Embryonic facial prominence (tissue), 1 donor: Measurements from ENCODE around the gene CLPTM1.
"Not testable (repeated sequence)": the region's sequence is repeated elsewhere in the genome, so short reads cannot be mapped to it uniquely, and the experiment has no call there.

Source experiments
- DNase-seq: peaks from one replicate; pipeline ENCODE4 v3.0.0-alpha.2; 2016; ENCODE audit errors: extremely low spot score

CLPTM1 gene

DNA sequence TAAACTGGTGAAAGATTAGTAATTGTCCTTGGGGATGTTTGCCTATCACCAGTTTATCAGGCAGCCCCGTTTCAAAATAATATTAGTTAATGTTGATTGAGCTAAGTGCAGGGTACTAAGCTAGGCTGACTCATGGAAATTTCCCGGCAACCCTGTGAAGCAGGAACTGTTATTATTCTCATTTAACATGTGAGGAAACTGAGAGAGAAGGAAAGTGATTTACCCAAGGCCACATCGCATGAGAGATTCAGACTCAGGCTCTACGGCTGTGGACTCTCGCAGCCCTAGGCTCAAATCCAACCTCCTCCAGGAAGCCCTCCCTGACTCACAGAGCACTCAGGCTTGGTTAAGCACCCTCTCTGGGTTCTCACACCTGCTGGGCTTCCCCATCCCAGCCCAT is 19.7 kb downstream of the CLPTM1 start:
- DNase-seq, result no peak

DNA sequence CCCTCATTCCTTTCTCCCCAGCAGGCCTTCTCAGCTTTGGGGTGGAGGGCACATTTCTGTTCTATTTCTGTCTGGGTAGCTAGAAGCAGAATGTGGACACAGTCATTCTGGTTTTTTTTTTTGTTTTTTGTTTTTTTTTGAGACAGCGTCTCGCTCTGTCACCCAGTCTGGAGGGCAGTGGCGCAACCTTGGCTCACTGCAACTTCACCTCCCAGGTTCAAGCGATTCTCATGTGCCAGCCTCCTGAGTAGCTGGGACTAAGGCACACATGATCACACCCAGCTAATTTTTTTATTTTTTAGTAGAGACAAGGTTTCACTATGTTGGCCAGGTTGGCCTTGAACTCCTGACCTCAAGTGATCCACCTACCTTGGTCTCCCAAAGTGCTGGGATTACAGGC is 20.3 kb downstream of the CLPTM1 start:
- no peak for DNase-seq

DNA sequence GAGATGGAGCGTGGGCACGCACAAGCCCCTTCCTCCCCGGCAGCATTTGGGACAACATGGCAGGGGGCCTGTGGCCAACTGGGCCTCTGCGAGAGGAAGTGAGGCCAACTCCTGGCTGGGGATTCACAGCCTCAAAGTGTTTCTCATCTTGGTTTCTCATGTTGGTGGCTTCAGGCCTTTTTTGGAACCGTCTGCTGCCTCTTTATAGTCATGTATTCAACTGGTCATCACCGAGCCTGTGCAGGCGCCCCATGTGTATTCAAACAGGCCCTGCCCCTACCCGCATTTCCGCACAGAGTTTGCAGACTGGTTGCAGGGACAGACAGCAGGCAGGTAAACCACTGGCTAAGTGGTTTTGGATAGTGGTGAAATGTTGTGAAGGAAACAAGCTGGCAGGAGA is 28.8 kb downstream of the CLPTM1 start:
- DNase-seq, result no peak

DNA sequence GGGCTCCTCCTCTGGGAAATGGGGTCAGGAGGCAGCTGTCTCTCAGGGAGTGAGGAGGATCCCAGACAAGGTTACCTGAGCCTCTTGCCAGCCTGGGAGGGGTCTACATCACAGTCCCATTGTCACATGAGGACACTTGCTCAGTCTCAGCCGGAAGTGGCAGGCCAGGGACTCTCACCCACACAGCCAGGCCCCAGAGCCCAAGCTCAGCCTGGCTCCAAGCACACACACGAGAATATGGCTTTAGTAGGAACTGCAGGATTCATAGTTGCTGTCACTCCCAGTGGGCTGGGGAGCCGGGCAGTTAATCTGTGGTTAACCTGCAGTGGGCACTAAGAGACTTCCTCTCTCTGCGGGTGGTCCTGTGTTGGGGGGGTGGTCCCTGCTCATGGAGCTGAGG is 30.3 kb downstream of the CLPTM1 start:
- no peak for DNase-seq

DNA sequence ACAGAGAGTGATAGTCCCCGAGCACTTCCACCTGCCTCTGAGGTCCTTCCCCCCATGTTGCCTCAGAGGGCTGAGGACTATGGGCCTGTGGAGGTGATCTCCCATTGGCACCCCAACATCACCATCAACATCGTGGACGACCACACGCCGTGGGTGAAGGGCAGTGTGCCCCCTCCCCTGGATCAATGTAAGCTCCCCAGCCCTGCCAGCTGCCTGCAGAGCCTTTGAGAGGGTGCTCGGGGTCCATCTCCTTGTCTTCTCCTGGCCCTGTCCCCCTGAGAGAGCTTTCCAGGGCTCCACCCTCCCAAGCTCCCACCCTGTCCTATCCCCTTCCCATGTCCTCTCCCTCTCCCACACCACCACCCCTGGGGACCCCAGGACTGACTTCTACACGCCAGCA is 31.2 kb downstream of the CLPTM1 start:
- no peak for DNase-seq

DNA sequence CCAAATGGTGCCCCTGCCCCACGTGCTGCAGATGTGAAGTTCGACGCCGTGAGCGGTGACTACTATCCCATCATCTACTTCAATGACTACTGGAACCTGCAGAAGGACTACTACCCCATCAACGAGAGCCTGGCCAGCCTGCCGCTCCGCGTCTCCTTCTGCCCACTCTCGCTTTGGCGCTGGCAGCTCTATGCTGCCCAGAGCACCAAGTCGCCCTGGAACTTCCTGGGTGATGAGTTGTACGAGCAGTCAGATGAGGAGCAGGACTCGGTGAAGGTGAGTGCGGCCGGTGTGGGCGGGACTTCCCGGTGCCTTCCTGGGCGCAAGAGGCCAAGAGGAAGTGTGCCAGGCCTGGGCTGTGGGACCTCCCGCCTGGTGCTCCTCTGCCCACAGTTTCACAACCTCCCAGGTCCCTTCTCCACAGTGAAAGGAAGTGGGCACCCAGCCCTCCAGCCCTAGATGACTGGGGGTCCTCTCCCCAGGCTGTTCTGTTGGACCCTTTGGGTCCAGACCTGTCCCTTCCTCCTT is 32.0 kb downstream of the CLPTM1 start:
- no peak for DNase-seq

DNA sequence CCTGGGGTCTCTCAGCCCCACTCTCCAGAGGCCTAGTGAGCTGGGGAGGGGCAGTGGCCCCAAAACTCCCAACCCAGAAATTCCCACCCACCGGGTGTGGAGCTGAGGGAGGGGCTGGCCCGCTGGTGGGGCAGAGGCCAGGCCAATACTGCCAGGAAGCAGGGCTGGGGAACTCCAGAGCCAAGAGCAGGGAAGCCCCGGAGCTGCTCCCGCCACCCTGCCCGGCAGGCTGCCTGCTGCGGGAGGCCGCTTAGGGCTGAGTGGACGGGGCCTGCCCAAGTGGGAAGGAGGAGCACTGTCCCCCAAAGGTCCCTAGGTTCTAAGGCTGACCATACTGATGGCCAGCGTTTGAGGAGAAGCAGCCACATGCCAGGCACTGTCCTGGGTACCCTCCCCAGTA is 33.1 kb downstream of the CLPTM1 start:
- DNase-seq, result no peak

DNA sequence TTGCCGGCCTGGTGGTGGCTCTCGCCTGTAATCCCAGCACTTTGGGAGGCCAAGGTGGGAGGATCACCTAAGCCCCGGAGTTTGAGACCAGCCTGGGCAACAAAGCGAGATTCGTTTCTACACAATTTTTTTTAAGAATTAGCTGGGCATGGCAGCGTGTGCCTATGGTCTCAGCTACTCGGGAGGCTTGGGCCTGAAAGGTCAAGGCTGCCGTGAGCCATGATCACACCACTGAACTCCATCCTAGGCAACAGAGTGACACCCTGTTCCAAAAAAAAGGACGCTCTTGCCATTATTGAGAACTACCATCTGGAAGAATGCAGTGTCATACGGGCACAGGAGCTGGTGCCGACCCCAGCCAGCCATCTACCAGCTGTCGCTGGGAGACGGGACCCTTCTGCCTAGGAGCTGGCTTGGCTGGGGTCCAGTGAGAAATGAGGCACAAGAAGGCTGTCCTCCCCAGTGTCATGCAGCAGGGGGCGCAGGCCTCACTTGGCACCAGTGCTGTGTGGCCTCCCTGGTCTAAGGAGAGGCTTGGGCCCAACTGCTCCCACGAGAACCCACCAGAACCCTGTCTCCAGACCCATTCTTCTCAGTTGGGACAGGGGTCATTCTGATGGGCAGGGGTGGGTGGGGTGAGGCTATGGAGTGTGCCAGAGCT is 33.8 kb downstream of the CLPTM1 start:
- no peak for DNase-seq

DNA sequence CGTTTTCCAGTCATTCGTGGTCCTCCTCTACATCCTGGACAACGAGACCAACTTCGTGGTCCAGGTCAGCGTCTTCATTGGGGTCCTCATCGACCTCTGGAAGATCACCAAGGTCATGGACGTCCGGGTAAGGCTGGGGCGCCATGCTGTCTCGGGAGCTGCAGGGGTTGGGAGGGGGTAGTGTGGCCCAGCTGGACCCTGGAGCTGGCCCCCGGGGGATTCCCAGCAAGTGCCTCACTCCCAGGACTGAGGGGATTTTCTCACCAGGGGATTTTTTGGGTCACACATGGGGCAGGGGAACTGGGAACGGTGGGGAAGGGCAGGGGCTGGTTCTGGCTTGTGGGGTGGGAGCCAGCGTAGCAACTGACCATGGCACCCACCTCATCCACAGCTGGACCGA is 35.3 kb downstream of the CLPTM1 start:
- no peak for DNase-seq

DNA sequence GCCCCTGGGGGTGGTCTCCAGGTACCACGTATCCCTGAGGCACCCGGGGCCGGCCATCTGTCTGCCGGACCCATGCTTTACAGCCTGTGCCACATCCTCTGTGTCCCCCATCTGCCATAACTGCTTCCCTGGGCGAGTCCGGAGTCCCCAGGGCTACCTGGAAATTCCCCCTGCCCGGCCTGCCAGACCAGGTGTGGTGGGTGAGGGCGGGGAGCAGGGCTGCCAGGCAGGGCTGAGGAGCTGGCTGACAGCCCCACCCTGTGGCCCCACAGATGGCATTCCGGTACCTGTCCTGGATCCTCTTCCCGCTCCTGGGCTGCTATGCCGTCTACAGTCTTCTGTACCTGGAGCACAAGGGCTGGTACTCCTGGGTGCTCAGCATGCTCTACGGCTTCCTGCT is 35.8 kb downstream of the CLPTM1 start:
- DNase-seq, result no peak

DNA sequence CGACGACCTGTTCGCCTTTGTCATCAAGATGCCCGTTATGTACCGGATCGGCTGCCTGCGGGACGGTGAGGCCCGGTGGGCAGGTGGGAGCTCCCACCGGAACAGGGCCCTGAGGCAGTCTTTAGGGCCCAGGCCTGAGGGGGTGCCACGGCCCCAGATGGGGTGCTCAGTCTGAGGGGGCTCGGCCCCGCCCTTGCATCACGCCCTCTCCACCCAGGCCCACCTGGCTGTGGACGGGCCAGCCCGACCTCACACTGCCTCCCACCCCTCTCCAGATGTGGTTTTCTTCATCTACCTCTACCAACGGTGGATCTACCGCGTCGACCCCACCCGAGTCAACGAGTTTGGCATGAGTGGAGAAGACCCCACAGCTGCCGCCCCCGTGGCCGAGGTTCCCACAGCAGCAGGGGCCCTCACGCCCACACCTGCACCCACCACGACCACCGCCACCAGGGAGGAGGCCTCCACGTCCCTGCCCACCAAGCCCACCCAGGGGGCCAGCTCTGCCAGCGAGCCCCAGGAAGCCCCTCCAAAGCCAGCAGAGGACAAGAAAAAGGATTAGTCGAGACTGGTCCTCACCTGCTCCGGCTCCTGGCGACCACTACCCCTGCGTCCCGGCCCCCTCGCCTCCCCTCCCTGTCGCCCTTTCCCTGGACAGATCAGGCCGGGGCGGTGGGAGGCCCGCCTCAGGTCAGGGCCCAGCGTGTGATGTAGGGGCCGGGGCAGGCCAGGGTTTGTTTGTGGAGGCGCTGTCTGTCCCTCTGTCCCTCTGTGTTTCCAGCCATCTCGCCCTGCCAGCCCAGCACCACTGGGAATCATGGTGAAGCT is 37.4 kb downstream of the CLPTM1 start:
- DNase-seq, result no peak

DNA sequence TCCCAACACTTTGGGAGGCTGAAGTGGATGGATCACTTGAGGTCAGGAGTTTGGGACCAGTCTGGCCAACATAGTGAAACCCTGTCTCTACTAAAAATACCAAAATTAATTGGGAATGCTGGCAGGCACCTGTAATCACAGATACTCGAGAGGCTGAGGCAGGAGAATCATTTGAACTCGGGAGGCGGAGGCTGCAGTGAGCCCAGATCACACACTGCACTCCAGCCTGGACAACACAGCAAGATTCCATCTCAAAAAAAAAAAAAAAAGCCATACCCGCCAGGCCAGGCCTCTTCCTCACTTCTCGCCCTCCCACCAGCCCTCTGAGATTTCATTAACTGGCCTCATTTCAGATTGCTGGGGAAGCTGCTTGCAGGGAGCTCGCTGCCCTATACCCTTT is 38.3 kb downstream of the CLPTM1 start:
- no peak for DNase-seq

DNA sequence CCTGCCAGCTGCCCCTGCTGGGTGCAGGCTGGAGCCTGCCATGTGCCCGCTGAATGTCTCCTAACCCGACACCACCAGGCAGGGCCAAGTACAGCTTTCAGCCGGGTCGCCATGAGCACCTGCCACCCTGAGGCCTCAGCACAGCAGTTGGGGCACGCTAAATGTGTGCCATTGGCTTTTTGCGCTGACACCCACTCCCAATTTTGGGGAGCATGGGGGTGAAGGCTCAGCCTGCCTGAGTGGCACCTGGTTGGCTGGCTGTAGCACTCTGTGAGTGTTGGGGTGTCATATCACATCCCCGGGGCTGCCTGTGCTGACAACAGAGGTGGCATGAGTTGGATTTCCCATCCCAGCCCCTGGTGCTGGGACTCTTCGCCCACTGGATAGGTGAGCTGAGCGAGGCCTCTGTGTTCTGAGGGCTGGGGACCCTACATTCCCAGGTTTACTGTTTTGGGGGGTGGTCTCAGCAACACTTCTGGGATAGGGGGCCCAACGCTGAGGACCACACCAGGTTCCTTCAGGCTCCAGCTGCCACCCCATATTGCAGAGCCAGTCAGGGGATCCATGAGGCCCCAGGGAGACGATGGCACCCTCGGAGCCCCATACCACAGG is 38.9 kb downstream of the CLPTM1 start:
- DNase-seq, result no peak

DNA sequence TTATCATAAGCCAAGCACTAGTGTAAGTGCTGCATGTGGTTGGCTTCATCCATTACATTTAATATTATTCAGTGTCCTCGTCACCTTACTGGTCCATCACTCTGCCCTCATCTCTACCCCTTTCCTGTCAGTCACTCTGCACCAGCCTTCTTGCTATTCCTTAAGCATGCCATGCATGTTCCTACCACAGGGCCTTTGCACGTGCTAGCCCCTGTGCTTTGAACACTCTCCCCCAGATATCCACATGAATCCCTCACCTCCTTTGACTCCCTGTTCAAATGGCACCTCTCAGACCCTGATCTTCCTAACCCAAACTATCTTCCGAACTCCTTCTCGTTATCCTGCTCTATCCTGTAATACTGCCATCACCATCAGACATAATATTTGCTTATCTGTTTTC is 42.8 kb downstream of the CLPTM1 start:
- no peak for DNase-seq

DNA sequence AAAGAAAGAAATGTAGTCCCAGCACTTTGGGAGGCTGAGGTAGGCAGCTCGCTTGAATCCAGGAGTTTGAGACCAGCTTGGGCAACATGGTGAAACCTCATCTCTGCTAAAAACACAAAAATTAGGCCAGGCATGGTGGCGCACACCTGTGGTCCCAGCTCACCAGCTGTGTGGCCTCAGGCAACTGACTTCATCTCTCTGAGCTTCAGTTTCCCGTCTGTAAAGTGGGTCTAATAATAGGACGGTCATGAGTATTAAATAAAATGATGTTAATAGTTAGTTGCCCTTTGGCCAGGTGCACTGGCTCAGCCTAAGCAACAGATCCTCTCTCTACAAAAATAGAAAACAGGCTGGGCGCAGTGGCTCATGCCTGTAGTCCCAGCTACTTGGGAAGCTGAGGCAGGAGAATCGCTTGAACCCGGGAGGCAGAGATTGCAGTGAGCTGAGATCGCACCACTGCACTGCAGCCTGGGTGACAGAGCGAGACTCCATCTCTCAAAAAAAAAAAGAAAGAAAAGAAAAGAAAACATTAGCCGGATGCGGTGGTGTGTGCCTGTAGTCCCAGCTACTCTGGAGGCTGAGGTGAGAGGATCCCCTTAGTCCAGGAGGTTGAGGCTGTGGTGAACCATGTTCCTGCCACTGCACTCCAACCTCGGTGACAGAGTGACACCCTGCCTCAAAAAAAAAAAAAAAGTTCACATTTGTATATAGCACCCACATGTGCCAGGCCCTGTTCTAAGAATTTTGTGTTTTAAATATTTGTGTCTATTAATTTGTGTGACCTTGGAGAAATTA is 44.1 kb downstream of the CLPTM1 start:
- DNase-seq, result not testable (repeated sequence)

DNA sequence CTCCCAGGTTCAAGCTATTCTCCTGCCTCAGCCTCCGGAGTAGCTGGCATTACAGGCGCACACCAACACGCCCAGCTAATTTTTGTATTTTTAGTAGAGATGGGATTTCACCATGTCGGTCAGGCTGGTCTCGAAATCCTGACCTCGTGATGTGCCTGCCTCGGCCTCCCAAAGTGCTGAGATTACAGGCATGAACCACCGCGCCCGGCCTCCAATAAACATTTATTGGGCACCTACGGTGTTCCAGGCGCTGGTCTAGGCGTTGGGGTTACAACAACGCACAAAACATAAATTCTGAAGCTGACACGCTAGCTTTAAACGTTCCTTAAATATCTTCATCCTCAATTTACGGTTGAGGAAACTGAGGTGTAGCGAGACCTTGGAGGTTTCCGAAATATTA is 45.5 kb downstream of the CLPTM1 start:
- DNase-seq, result not testable (repeated sequence)

DNA sequence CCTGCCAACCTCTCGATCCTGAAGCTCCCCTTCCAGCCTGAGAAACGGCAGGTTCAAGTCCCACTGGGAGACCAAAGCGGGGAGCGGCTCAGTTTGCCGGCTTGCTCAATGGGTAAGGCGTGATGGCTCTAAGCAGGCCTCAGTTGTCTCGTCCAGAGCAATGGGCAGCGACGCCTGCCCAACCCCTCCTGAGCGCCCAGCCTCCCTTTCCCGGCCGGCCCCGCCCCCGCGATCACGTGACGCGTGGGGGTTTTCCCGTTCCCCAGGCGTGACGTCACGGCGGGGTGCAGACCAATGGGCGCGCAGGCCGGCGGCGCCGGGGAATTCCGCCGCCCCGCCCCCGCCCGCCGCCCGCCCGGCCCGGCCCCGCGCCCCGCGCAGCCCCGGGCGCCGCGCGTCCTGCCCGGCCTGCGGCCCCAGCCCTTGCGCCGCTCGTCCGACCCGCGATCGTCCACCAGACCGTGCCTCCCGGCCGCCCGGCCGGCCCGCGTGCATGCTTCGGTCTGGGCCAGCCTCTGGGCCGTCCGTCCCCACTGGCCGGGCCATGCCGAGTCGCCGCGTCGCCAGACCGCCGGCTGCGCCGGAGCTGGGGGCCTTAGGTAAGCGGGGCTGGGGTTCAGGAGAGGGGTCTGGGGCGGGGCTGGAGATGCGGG is 46.0 kb downstream of the CLPTM1 start, which contains the start of gene RELB:
TSS of gene RELB (plus strand) at position 378 of the 653 bp plus-strand sequence. CDS start at position 494, 116 bp downstream.
- DNase-seq, result peak; percentile 70

DNA sequence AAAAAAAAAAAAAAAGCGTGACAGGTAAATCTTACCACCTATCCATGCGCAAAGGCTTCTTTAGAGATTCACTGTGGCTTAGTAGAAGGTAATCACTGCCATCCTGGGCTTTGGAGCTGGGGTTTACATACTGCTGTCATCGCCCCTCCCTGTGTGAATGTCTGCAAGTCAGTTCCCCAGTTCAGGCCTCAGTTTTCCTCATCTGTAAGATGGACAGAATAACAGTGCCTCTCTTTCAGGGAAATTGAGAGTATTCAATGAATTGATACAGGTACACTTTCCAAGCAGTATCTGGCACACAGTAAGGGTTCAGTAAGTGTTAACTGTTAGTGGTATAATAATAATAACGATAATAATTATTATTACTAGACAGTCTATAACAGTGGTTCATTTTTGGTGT is 48.3 kb downstream of the CLPTM1 start:
- no peak for DNase-seq

DNA sequence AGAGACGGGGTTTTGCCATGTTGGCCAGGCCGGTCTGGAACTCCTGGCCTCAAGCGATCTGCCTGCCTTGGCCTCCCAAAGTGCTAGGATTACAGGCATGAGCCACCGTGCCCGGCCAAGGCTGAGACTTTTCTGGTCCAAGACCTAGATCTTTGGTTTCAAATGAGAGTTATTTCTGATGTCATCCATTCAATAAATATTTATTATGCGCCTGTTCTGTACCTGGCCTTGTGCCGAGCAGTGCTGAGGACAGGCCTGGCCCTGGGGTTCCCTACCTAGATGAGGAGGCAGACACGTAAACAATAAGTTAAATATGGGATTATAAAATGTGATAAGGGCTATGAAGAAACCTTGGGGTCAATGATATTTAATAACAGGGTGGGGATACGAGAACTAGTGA is 50.6 kb downstream of the CLPTM1 start:
- DNase-seq, result no peak

DNA sequence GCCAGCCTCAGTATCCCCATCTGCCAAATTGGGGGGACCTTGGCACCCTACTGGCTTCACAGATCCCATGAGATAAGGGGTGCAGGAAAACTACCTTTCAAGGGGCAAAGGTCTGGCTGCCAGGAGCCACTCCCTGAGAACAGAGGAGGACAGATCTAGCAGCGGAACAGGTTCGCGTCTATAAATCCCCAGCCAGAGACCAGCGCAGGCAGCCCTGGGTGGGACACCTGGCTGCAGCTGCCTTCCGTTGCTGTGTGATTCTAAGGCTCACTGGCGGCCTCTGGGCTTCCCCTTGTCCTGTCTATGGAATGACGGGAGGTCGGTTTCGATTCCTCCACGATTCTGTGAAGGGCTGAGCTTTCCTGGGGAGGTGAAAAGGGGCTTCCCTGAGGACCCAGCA is 53.4 kb downstream of the CLPTM1 start:
- no peak for DNase-seq

DNA sequence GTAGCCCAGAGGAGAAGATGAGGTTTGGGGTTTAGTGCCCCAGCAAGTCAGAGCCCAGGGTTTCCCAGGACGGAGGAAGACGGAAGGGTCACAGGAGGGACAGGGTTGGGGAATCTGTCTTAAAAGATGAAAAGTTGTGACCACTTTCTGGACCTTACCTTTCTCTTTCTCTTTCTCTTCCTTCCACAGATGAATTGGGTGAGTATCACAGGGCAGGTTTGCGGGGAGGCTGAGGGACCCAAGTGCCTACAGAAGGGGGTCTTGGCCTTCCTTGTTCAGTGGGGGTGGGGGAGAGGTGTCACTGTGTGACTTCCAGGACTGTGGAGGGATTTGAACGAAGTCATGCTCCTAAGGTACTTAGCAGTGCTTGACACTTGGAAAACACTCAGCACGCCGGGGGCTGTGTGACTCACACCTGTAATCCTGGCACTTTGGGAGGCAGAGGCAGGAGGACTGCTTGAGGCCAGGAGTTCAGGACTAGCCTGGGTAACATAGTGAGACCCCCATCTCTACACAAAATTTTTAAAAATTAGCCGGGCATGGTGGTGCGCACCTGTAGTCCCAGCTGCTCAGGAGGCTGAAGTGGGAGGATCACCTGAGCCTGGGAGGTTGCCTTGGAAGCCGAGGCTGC is 54.6 kb downstream of the CLPTM1 start:
- no peak for DNase-seq
